Nephron progenitor cell (in vitro differentiated cells): ENCODE results near the gene NIN.

Source experiments
- DNase-seq: peaks from one replicate; pipeline ENCODE4 v3.0.0; 2021
- H3K27ac Mint-ChIP-seq: 2 replicates; pipeline ENCODE4 v1.8.0; 2021; ENCODE audit warnings: mild to moderate bottlenecking, moderate library complexity, mixed read lengths
- H3K27me3 Mint-ChIP-seq: 2 replicates; pipeline ENCODE4 v1.8.0; 2021; ENCODE audit warnings: mild to moderate bottlenecking, low read depth, mixed read lengths; ENCODE audit not compliant: poor library complexity
- H3K36me3 Mint-ChIP-seq: 2 replicates; pipeline ENCODE4 v1.8.0; 2021; ENCODE audit warnings: low read depth, mixed read lengths
- H3K4me1 Mint-ChIP-seq: 2 replicates; pipeline ENCODE4 v1.8.0; 2021; ENCODE audit warnings: mixed read lengths
- H3K4me3 Mint-ChIP-seq: 2 replicates; pipeline ENCODE4 v1.8.0; 2021; ENCODE audit warnings: mild to moderate bottlenecking, moderate library complexity, mixed read lengths
- H3K9me3 Mint-ChIP-seq: 2 replicates; pipeline ENCODE4 v1.8.0; 2021; ENCODE audit warnings: mild to moderate bottlenecking, moderate library complexity, mixed read lengths
- TF ChIP-seq, protein P1 (sequence below): fragments of 200-600 bp; sonication (generic); IDR thresholded peaks from 2 replicates; pipeline ENCODE4 v1.5.0; 2021; ENCODE audit warnings: antibody characterized with exemption

Gene NIN

DNA sequence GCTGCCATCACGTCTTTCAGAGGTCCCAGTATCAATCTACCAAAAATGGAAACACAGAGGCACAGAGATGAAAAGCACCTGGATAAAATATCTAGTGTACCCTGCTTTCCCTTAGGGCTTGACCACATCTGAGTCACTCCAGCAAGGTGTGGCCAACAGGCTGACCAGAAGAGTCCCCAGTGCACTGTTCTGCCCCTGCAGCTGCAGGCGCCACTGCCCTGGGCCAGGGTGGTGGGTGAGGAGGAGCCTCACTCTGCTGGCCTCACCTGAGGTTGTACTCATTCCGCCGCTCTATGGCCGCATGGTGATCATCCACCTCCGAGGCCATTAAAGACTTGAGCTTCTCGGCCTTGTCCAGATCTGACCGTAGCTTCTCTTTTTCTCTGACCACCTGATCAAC is 60.4 kb downstream of the NIN start:
- H3K27ac Mint-ChIP-seq, result peak overlapping the region; percentile 70
- H3K9me3 Mint-ChIP-seq, result no peaks in the 10 kb centered on the region
- no peak for DNase-seq
- H3K27me3 Mint-ChIP-seq, result no peaks in the 10 kb centered on the region
- TF ChIP-seq, protein P1, sequence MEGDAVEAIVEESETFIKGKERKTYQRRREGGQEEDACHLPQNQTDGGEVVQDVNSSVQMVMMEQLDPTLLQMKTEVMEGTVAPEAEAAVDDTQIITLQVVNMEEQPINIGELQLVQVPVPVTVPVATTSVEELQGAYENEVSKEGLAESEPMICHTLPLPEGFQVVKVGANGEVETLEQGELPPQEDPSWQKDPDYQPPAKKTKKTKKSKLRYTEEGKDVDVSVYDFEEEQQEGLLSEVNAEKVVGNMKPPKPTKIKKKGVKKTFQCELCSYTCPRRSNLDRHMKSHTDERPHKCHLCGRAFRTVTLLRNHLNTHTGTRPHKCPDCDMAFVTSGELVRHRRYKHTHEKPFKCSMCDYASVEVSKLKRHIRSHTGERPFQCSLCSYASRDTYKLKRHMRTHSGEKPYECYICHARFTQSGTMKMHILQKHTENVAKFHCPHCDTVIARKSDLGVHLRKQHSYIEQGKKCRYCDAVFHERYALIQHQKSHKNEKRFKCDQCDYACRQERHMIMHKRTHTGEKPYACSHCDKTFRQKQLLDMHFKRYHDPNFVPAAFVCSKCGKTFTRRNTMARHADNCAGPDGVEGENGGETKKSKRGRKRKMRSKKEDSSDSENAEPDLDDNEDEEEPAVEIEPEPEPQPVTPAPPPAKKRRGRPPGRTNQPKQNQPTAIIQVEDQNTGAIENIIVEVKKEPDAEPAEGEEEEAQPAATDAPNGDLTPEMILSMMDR, result no peak
- no peak overlapping the region for H3K4me3 Mint-ChIP-seq
- H3K36me3 Mint-ChIP-seq, result peaks cover 62% of the 10 kb centered on the region
- no peaks in the 10 kb centered on the region for H3K4me1 Mint-ChIP-seq

DNA sequence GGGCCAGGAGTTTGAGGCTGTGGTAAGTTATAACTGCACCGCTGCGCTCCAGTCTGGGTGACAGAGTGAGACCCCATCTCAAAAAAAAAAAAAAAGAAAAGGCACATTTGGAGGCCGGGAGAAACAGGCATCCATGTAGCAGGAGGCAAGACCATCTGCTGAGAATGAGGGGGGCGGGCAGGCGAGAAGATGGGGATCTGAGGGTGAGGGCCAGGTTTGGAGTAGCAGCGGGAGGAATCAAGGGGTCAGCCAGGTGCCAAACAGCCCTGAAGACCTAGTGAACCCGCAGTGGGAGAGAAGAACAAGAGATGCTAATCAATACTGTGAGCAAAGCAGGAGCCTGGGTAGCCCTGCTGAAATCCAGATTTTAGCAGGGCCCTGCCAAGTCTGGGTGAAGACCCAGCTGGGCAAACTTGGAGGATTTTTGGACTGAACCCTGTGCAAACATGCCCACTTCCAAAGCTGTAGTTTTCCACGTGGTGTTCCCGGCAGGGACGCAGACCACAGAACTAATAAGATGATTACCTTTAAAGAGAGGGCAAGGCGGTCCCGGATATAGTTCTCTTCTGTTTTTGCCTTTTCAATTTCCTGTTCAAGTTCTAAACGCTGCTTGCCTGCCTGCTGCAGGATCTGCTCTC is 61.0 kb downstream of the NIN start:
- Mint-ChIP-seq H3K27me3 (no peaks in the 10 kb centered on the region), H3K4me3 (no peak overlapping the region), H3K4me1 (no peaks in the 10 kb centered on the region), H3K27ac (peak overlapping the region; percentile 70), H3K9me3 (no peaks in the 10 kb centered on the region), H3K36me3 (peaks cover 65% of the 10 kb centered on the region)
- TF ChIP-seq, protein P1, result no peak
- DNase-seq, result no peak

DNA sequence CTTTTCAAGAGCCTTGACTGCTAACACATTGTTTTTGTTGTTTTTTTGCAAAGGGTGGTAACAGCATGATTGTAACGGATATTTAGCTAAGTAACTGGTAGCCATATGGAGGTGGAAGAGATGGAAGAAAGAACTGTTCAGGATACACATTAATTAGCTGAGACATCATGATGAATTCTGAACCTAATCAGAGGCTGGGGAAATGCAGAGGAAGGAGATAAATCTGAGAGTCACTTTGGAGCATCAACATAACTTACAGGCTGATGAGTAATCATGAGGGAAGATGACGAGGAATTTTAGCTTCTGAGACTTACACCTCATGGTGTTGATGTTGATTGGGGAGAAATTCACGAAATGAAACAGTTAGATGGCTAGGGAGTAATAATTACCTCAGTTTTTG is 62.3 kb downstream of the NIN start:
- Mint-ChIP-seq H3K36me3 (peaks cover 78% of the 10 kb centered on the region), H3K4me1 (no peaks in the 10 kb centered on the region), H3K27ac (peak overlapping the region; percentile 1), H3K9me3 (no peaks in the 10 kb centered on the region), H3K27me3 (no peaks in the 10 kb centered on the region), H3K4me3 (no peak overlapping the region)
- DNase-seq, result no peak
- TF ChIP-seq, protein P1, result no peak

DNA sequence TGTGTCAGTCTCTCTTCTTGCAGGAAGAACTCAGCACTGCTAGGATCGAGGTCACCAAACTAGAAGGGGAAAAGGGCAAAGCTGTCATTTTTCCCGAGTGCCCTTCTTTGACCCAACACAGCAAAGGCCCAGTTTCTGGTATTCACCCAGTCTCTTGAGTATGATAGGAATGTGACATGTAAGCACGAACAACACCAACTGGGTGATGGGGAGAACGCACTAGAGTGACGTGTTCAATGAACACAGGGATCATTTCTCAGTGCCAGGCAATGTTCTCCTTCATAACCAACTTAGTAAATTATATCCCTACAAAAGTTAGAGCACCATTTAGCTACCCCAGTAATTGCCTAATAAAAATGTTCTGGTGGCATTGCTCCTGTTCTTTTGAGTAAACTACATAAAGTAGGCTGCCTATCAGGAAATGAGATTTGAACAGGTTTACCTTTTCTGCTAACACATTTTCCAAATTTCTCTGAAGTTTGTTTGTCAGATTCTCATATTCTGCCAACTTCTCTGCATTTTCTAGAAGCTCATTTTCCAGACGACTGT is 64.5 kb downstream of the NIN start:
- Mint-ChIP-seq H3K27ac (peak overlapping the region; percentile 19), H3K4me1 (no peaks in the 10 kb centered on the region), H3K4me3 (no peak overlapping the region), H3K9me3 (no peaks in the 10 kb centered on the region), H3K36me3 (peaks cover 80% of the 10 kb centered on the region), H3K27me3 (no peaks in the 10 kb centered on the region)
- DNase-seq, result no peak
- TF ChIP-seq, protein P1, result no peak

DNA sequence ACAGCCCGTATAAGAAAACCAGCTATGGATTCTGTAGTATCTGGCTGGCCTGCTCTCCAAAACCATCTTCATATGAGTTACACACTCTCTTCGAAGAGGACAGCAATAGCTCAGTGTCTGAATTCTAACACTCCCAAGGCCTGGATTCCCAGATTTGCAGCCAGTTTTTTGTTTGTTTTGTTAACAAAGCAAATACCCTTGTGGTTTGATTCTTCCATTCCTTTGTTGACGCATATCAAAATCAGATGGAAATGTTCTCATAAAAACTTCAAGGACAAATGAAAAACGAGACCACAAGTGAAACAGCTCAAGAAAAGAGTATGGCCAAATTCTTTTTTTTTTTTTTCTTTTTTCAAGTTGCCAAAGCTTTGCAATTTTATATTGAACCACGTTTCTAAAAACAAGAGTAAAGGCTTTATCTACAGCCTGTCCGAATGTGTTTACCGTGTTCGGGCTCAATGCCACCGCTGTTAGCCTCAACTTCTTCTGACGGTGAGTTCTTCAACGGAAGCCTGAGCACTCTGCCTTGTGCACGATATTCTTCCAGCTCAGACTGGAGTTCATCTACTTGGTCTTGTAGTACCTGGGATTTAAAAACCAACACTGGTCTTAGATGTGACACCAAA is 67.5 kb downstream of the NIN start:
- Mint-ChIP-seq H3K9me3 (no peaks in the 10 kb centered on the region), H3K36me3 (peaks cover 74% of the 10 kb centered on the region), H3K4me1 (no peaks in the 10 kb centered on the region)

More for the DNA sequence above, 67.5 kb downstream of the NIN start:
- TF ChIP-seq, protein P1, result no peak
- Mint-ChIP-seq H3K4me3 (no peak overlapping the region), H3K27ac (peak overlapping the region; percentile 44), H3K27me3 (no peaks in the 10 kb centered on the region)
- no peak for DNase-seq
